HepG2 (cell line): Measurements from ENCODE around the gene MAPK6. TPM values are rescaled to one million over a fixed set of nuclear protein-coding genes. Genes with fewer than 3 reads are reported as not detected.
A peak's percentile ranks its signal among the peaks of the same experiment; 100 is the strongest.

ENCODE experiments used
- E2F1 ChIP-seq: sonication (generic); formaldehyde crosslinking; IDR thresholded peaks from 2 replicates; pipeline ENCODE4 v1.5.0; 2020; ENCODE audit warnings: missing genetic modification reagents
- PHF20 ChIP-seq: sonication (generic); formaldehyde crosslinking; IDR thresholded peaks from 2 replicates; pipeline ENCODE4 v1.5.0; 2020; ENCODE audit warnings: mild to moderate bottlenecking, missing genetic modification reagents
- RBM22 ChIP-seq: fragments of 200-400 bp; formaldehyde crosslinking; optimal IDR thresholded peaks from 2 replicates; pipeline ENCODE3; 2017; ENCODE audit warnings: mild to moderate bottlenecking, low read length, moderate library complexity
- ZBTB4 ChIP-seq: sonication (generic); formaldehyde crosslinking; IDR thresholded peaks from 2 replicates; pipeline ENCODE4 v1.4.0; 2020; ENCODE audit warnings: missing genetic modification reagents, mild to moderate bottlenecking, borderline replicate concordance
- ZFX ChIP-seq: sonication (generic); formaldehyde crosslinking; IDR thresholded peaks from 2 replicates; pipeline ENCODE4 v1.4.0; 2020; ENCODE audit warnings: mild to moderate bottlenecking, low read depth, missing genetic modification reagents, moderate library complexity
- ZNF34 ChIP-seq: sonication (generic); formaldehyde crosslinking; IDR thresholded peaks from 2 replicates; pipeline ENCODE4 v1.4.0; 2020; ENCODE audit warnings: mild to moderate bottlenecking, missing genetic modification reagents, borderline replicate concordance
- ZNF460 ChIP-seq: sonication (generic); formaldehyde crosslinking; IDR thresholded peaks from 2 replicates; pipeline ENCODE4 v1.5.1; 2020; ENCODE audit warnings: missing genetic modification reagents, mild to moderate bottlenecking, borderline replicate concordance
- polyA plus RNA-seq, 8 experiments: library from polyadenylated mRNA; depleted of rRNA in 3 of 8; stranded (reverse) in 7 of 8; unstranded in 1 of 8; fragments of >200 nt; fragmentation: Illumina TruSeq in 4 of 8; extraction: Trizol in 4 of 8; gene quantifications; 2 replicates each; pipeline versions ENCODE4 v1.2.1 to v1.2.3, GENCODE V29; 2011 to 2016; ENCODE audit warnings: low read depth in 4 of 8, missing spikeins in 1 of 8, mixed read lengths in 1 of 8; ENCODE audit not compliant: insufficient read depth in 1 of 8
- total RNA-seq, 5 experiments: library from RNA; depleted of rRNA; stranded (reverse); fragments of >200 nt; fragmentation: Illumina TruSeq; extraction: Trizol; gene quantifications; 2 replicates each; pipeline ENCODE4 v1.2.3, GENCODE V29; 2016; ENCODE audit warnings: low read depth in 1 of 5

The MAPK6 gene
- total and polyA plus RNA-seq, 2 of the 13 experiments (the other 11 are each of a cell fraction or from before 2014, with no cell fraction given): 89.5 to 99.7 TPM

- TF ChIP-seq ZBTB4 (CRISPR knock-in tag) (0 out of 2 replicates have a peak, but pooled peaks have one; percentile 32), ZNF34 (CRISPR knock-in tag) (no peak), E2F1 (CRISPR knock-in tag) (no peak), PHF20 (CRISPR knock-in tag) (no peak), ZNF460 (CRISPR knock-in tag) (peak; percentile 86), ZFX (CRISPR knock-in tag) (peak; percentile 33; the same call in 1 of the 2 replicates), RBM22 (peak; percentile 35)
These were observed 4.3 kb downstream of the MAPK6 start (continued) for GRCh38 chr15:52023169-52023922.
